ENCODE data around the gene FRS2.
"Not testable (repeated sequence)": the region's sequence is repeated elsewhere in the genome, so short reads cannot be mapped to it uniquely, and the experiment has no call there.

The FRS2 gene

GRCh38 chr12:69580074-69580473, 109.9 kb downstream of the FRS2 start:
- no peak for DNase-seq (ENCODE audit: low read depth)

DNA sequence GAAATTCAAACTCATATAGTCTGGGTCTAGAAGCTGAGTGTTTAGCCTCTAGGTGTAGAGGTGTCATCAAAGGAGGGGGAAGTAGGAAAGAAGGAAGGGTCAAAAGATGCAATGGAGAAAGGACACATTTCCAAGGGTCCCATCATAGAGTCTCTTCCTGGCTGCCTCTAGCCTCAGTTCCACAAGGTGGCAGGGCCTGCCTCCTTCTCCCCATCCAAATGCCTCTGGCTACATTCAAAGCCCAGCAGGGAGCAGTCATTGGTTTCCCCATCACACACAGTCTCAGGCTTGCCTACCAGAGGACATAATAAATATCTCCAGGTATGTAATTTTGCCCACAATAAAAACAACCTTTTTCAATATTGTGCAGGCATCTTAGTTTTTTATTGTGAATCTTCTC, 113.0 kb downstream of the FRS2 start:
- no peak for DNase-seq (ENCODE audit: low read depth)

DNA sequence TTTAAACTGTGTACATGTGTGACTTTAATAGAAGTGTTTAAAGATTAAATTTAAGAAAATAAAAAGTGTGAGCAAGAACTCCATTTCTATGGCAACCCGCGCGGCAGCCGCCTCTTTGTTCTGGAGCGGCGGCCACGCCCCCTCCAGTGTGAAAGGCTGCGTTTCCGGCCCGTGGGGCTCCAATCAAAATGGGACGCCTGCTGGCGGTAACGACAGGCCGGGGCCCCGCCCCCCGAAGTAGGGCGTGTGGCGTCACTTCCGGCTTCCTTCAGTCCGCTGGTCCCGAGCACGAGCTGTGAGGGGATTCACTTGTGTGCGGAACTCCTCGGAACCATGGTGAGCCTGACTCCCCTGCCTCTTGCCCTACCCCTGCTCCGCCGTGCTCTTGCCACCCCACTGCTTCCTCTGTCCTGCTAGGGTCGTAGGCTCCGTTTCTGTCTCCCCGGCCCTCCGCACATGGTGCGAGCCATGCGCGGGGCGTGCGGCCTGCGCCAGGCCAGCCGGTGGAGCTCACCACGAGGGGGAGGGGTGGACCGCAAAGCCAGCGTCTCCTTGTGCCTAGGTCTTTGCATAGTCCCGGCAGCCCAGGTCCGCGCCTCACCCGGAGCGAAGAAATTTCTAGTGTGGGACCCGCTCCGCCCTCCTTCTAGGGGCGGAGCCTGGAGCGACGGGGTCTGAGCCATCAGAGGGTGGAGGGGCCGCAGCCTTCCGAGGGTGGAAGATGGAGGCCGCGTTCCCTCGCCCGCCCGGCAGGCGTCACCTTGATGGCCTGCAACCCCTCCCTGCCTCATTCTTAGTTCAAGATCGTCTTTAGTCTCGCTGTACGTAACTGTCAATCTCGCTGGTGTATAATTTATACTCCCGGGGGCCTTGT, 115.2 kb downstream of the FRS2 start, which contains the start of gene CCT2:
Gene CCT2, plus strand, starts transcription at position 271 of the 874 bp plus-strand sequence. Its CDS starts 63 bp downstream, at position 334.
- peak; percentile 95 for DNase-seq (ENCODE audit: low read depth)

GRCh38 chr12:69588527-69588926, 118.3 kb downstream of the FRS2 start:
- DNase-seq (ENCODE audit: low read depth), result no peak

- DNase-seq (ENCODE audit: low read depth), result no peak
Measured at GRCh38 chr12:69589082-69589481, 118.9 kb downstream of the FRS2 start.

DNA sequence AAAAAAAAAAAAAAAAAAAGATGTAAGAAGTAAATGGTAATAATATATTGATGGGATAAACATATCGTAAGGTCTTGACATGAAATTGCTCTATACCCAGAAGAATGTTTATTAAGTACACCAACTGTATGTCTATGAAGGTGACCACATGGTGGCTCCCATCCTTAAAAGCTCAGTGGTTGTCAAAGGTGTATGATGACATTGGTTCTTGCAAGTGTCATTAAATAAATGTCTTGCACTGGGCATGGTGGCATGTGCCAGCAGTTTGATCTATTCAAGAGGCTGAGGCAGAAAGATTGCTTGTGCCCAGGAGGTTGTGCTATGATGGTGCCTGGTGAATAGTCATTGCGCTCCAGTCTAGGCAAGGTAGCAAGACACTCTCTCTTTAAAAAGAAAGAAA, 125.5 kb downstream of the FRS2 start:
- DNase-seq (ENCODE audit: low read depth), result no peak

- no peak for DNase-seq (ENCODE audit: low read depth)
Measured at GRCh38 chr12:69598174-69598753, 128.1 kb downstream of the FRS2 start.

- DNase-seq (ENCODE audit: low read depth), result no peak
Measured at GRCh38 chr12:69600804-69601203, 130.6 kb downstream of the FRS2 start.

GRCh38 chr12:69601962-69602685, 131.9 kb downstream of the FRS2 start:
- DNase-seq (ENCODE audit: low read depth), result no peak

GRCh38 chr12:69602954-69603353, 132.8 kb downstream of the FRS2 start:
- no peak for DNase-seq (ENCODE audit: low read depth)

DNA sequence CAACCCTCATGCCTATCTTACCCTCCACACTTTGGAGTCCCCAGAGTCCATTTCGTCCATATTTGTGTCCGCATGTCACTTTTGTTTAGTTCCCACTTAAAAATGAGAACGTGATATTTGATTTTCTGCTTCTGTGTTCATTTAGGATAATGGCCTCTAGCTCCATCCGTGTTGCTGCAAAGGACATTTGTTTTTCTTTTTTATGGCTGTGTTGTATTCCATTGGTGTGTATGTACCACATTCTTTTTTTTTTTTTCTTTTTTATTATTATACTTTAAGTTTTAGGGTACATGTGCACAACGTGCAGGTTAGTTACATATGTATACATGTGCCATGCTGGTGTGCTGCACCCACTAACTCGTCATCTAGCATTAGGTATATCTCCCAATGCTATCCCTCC, 133.4 kb downstream of the FRS2 start:
- not testable (repeated sequence) for DNase-seq (ENCODE audit: low read depth)

- DNase-seq (ENCODE audit: low read depth), result not testable (repeated sequence)
Measured at GRCh38 chr12:69604275-69604674, 134.1 kb downstream of the FRS2 start.

DNA sequence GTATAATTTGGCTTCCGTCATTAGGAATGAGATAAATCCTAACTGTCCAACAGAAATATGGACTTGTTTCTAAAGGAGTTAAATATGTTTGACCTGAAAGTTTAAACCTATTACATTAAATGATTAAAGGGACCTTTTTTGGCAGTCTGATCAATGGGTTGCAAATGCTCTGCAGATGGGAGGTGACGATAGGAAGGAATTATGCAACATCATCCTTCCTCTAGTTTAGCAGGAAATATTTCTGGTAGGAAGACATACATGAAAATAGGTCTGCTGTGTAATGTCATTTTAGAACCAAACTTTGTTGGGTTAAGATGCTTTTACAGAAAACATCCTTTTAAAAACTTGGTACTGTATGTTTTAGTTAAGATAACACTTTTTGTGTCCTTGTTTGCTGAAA, 137.9 kb downstream of the FRS2 start:
- no peak for DNase-seq (ENCODE audit: low read depth)

- no peak for DNase-seq (ENCODE audit: low read depth)
Measured at GRCh38 chr12:69610126-69610525, 139.9 kb downstream of the FRS2 start.

DNA sequence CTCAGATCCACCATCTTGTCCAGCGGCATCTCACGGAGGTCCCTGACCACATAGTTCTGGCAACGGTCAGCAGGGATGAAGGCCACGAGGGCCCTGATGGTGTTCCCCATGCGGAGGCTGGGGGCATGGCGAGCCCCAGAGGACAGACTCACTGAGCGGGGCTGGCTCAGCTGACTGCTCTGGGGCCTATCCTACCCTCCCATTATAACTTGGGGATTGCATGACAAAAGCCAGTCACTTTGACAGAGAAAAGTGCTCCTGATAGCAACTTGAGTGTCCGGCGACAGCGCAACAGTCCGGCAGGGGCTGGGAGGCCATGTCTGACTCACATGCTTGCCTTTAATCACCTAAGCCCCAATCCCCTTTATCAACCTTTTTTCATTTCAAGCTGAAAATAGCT, 140.5 kb downstream of the FRS2 start, which contains the start of gene LRRC10:
Gene LRRC10, minus strand, starts transcription at position 179 of the 400 bp plus-strand sequence. Its CDS starts 69 bp downstream, at position 110.
- DNase-seq (ENCODE audit: low read depth), result no peak

- no peak for DNase-seq (ENCODE audit: low read depth)
Measured at GRCh38 chr12:69613351-69613750, 143.2 kb downstream of the FRS2 start.

GRCh38 chr12:69616025-69616424, 145.8 kb downstream of the FRS2 start:
- DNase-seq (ENCODE audit: low read depth), result no peak

DNA sequence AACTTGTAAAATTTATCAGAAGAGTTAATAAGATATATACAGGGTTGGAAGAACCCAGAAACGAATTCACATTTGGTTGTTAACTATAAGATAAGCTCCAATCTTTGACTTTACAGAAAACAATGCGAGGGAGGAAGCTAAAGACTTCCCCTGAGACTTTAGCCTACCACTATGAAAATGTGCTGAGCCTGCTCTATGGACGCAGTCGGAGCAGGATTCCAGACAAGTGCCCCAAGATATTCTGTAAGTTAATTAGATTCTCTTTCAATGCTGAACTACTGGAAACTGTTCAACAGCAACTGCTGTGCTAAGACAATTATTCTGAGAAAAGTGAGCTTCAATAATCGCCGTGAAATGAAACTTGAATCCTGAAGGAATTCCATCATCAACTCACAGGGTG, 148.9 kb downstream of the FRS2 start:
- no peak for DNase-seq (ENCODE audit: low read depth)

DNA sequence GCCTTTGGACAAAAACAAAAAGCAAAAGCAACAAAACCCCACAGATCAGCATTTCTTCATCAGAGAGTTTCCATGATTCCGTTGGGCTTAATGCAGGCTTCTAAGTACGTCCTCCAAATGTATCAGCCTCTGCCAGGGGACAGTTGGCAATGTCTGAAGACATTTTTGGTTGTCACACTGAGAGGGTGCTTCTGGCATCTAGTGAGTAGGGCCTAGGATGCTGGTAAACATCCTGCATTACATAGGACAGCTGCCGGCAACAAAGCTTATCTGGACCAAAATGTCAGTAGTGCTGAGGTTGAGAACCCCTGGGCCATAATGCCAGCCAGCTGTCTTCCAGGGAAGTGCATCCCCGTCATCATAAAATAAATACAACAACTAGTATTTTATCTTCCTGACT, 149.9 kb downstream of the FRS2 start:
- no peak for DNase-seq (ENCODE audit: low read depth)

DNA sequence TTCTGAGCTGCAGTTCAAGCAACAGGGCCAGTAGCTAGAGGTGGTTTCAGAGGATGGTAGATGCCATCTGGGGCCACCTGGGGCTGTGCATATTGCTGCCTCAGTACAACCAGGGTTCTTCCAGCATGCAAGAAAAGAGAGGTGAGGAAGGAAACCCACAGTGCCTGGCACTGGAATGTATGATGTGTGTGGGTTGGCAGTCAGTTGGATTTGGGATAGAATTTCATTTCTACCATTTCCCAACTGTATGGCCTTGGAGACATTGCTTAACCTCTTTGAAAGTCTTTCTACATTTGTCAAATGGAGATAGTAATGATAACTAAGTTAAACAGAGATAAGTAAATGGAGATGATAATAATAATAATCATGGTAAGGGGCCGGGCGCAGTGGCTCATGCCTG, 150.7 kb downstream of the FRS2 start:
- DNase-seq (ENCODE audit: low read depth), result no peak

- no peak for DNase-seq (ENCODE audit: low read depth)
Measured at GRCh38 chr12:69621551-69621950, 151.4 kb downstream of the FRS2 start.

- no peak for DNase-seq (ENCODE audit: low read depth)
Measured at GRCh38 chr12:69623970-69624369, 153.8 kb downstream of the FRS2 start.

DNA sequence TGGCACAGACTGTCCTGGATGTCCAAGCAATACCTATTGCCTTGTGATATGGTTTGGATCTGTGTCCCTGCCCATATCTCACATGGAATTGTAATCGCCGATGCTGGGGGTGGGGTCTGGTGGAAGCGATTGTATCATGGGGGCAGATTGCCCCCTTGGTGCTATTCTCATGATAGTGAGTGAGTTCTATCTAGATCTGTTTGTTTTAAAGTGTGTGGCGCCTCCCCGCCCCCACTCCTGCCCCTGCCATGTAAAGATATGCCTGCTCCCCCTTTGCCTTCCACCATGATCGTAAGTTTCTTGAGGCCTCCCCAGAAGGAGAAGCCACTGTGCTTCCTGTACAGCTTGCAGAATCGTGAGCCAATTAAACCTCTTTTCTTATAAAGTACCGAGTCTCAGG, 157.3 kb downstream of the FRS2 start:
- DNase-seq (ENCODE audit: low read depth), result no peak

Measured in stimulated activated CD8-positive, alpha-beta memory T cell treated with anti-CD3 and anti-CD28 coated beads, Interleukin-4, amount 100 ng/mL, for 24 hours (primary cell).